Measurements from ENCODE around the gene MGLL.
"Not testable (repeated sequence)": the region's sequence is repeated elsewhere in the genome, so short reads cannot be mapped to it uniquely, and the experiment has no call there.

MGLL gene

GRCh38 chr3:127669541-127670228, 152.6 kb downstream of the MGLL start:
- no peak for DNase-seq

GRCh38 chr3:127668906-127669305, 153.4 kb downstream of the MGLL start:
- DNase-seq: no peak

GRCh38 chr3:127667119-127667681, 155.1 kb downstream of the MGLL start:
- DNase-seq: no peak

- DNase-seq: no peak
Observed at GRCh38 chr3:127666676-127667075, 155.6 kb downstream of the MGLL start.

GRCh38 chr3:127665586-127665985, 156.7 kb downstream of the MGLL start:
- no peak for DNase-seq

GRCh38 chr3:127665165-127665564, 157.2 kb downstream of the MGLL start:
- no peak for DNase-seq

- DNase-seq: no peak
Observed at GRCh38 chr3:127663151-127663550, 159.2 kb downstream of the MGLL start.

- DNase-seq: no peak
Observed at GRCh38 chr3:127662001-127662469, 160.3 kb downstream of the MGLL start.

GRCh38 chr3:127661600-127661999, 160.7 kb downstream of the MGLL start:
- no peak for DNase-seq

- DNase-seq: no peak
Observed at GRCh38 chr3:127660621-127661251, 161.6 kb downstream of the MGLL start.

- DNase-seq: no peak
Observed at GRCh38 chr3:127658234-127658633, 164.1 kb downstream of the MGLL start.

- no peak for DNase-seq
Observed at GRCh38 chr3:127656906-127657305, 165.4 kb downstream of the MGLL start.

GRCh38 chr3:127655641-127656040, 166.7 kb downstream of the MGLL start:
- DNase-seq: no peak

GRCh38 chr3:127654993-127655392, 167.3 kb downstream of the MGLL start:
- DNase-seq: not testable (repeated sequence)

- DNase-seq: no peak
Observed at GRCh38 chr3:127654374-127654773, 167.9 kb downstream of the MGLL start.

- DNase-seq: peak; percentile 47
Observed at GRCh38 chr3:127652246-127652995, 169.9 kb downstream of the MGLL start.

GRCh38 chr3:127651516-127652172, 170.7 kb downstream of the MGLL start:
- DNase-seq: no peak

- no peak for DNase-seq
Observed at GRCh38 chr3:127650236-127650635, 172.1 kb downstream of the MGLL start.

GRCh38 chr3:127647845-127648204, 174.5 kb downstream of the MGLL start:
- DNase-seq: no peak

GRCh38 chr3:127647166-127647844, 175.0 kb downstream of the MGLL start:
- DNase-seq: no peak

GRCh38 chr3:127646501-127647046, 175.7 kb downstream of the MGLL start:
- no peak for DNase-seq

GRCh38 chr3:127645371-127646015, 176.8 kb downstream of the MGLL start:
- DNase-seq: no peak

All from CD4-positive, alpha-beta T cell treated with Interleukin-17A for 1 hour (primary cell).